Measurements from ENCODE around the gene KCNMA1.

KCNMA1 gene

GRCh38 chr10:77168161-77168560, 469.4 kb downstream of the KCNMA1 start:
- no peaks in the 10 kb centered on the region for H3K27me3 ChIP-seq (replicated peaks; ENCODE audit: control insufficient read depth, insufficient read depth, low read length)
- no peaks in the 10 kb centered on the region for H3K36me3 ChIP-seq (ENCODE audit: control insufficient read depth, insufficient read depth, low read length)
- no peak for TF ChIP-seq CTCF (IDR thresholded peaks at IDR 0.05; ENCODE audit: insufficient read depth, low read length, poor library complexity, severe bottlenecking)
- DNase-seq (ENCODE audit: extremely low read depth, insufficient read length): no peak
- no peak overlapping the region for H3K4me3 ChIP-seq (replicated peaks; ENCODE audit: low read depth, low read length)

DNA sequence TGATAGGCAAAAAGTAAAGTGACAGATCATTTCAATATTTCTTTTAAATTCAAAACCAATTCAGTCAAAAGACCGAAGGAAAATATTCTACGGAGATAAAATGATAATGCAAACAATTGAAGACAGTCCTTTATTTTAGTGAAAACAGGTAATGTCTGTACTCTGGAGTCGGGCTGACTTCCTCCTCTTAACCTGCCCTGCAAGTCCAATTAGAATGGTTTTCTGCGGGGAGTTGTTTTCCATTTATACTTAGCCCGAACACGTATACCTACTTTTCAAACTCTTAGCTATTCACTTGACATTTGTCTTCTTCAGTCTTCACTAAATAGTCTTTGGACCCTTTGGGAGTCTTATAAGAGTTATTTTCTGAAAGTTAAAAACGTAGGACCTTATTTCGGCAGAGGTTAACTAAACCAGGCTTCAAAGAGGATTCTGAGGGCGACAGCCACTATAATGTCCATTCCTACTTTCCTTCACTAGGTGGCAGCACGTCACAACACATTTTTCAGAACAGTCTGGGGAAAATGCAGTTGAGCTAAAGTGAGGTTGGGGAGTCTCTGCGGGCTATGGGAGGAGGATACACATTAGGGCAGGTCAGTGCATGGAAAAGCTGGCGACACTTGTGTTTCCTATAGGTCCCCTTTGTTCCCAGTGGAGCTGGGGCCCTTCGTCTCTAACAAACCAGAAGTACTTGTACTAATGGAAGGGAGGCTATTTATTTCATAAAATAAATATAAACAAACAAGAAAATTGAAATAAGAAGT, 472.0 kb downstream of the KCNMA1 start:
- H3K4me3 ChIP-seq (replicated peaks; ENCODE audit: low read depth, low read length): no peak overlapping the region
- no peaks in the 10 kb centered on the region for H3K36me3 ChIP-seq (ENCODE audit: control insufficient read depth, insufficient read depth, low read length)
- H3K27me3 ChIP-seq (replicated peaks; ENCODE audit: control insufficient read depth, insufficient read depth, low read length): no peaks in the 10 kb centered on the region
- peak; percentile 69 for TF ChIP-seq CTCF (IDR thresholded peaks at IDR 0.05; ENCODE audit: insufficient read depth, low read length, poor library complexity, severe bottlenecking)
- peak; percentile 29 for DNase-seq (ENCODE audit: extremely low read depth, insufficient read length)

DNA sequence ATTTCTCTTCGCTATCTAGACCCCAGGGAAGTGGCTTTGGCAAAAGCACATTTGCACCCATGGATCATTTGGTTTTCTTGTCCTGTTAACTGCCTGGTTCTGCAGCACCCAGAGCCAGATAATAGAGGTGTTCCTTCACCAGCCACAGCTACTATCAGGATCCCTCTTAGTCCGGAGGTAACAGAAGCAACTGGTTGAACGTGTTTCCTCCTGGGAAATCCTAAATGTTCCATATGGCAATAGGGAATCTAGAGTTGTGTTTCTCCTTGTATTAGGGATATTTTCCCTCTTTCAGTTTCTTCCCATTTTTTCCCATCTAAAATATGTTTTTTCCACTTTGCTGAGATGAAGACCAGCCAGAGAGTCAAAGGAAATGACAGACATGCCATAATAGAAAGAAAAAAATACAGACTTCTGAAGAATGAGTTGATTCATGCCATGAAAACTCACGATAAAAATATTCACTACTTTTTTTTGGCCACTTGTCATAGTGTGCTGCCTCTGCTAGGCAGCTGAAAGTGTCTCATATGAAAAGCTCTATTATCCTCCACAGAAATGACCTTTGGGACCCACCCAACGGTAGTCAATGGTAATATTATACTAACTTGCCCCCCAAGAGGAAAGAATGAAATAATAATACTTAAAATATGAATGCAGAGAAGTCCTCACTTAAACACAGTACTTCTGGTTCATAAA, 472.8 kb downstream of the KCNMA1 start:
- TF ChIP-seq CTCF (IDR thresholded peaks at IDR 0.05; ENCODE audit: insufficient read depth, low read length, poor library complexity, severe bottlenecking): no peak
- Histone ChIP-seq H3K36me3 (ENCODE audit: control insufficient read depth, insufficient read depth, low read length) (no peaks in the 10 kb centered on the region), H3K27me3 (replicated peaks; ENCODE audit: control insufficient read depth, insufficient read depth, low read length) (no peaks in the 10 kb centered on the region), H3K4me3 (replicated peaks; ENCODE audit: low read depth, low read length) (no peak overlapping the region)
- no peak for DNase-seq (ENCODE audit: extremely low read depth, insufficient read length)

- no peak for DNase-seq (ENCODE audit: extremely low read depth, insufficient read length)
- no peaks in the 10 kb centered on the region; the same call in 1 of the 2 replicates for H3K27me3 ChIP-seq (replicated peaks; ENCODE audit: control insufficient read depth, insufficient read depth, low read length)
- H3K36me3 ChIP-seq (ENCODE audit: control insufficient read depth, insufficient read depth, low read length): no peaks in the 10 kb centered on the region
- no peak for TF ChIP-seq CTCF (IDR thresholded peaks at IDR 0.05; ENCODE audit: insufficient read depth, low read length, poor library complexity, severe bottlenecking)
- H3K4me3 ChIP-seq (replicated peaks; ENCODE audit: low read depth, low read length): no peak overlapping the region
Measured at GRCh38 chr10:77163670-77164348, 473.8 kb downstream of the KCNMA1 start.

DNA sequence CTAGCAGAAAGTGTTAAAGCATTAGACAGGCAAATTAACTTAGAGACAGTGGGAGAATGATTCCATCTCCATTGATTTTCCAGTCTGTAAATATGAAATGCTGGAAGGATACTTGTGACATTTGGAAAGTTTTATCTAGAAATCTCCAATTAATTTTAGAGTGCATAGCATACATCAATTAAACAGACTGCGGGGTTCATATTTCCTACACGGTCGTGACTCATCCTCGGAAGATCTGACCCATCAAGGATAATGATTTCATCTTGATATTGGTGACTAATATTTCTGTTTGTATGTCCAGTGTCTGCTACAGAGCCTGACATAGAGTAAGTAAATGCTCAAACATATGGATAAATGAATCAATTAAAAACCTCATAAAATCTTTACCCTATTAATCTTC, 474.9 kb downstream of the KCNMA1 start:
- no peaks in the 10 kb centered on the region for H3K36me3 ChIP-seq (ENCODE audit: control insufficient read depth, insufficient read depth, low read length)
- DNase-seq (ENCODE audit: extremely low read depth, insufficient read length): no peak
- H3K4me3 ChIP-seq (replicated peaks; ENCODE audit: low read depth, low read length): no peak overlapping the region
- H3K27me3 ChIP-seq (replicated peaks; ENCODE audit: control insufficient read depth, insufficient read depth, low read length): no peaks in the 10 kb centered on the region; the same call in 1 of the 2 replicates
- no peak for TF ChIP-seq CTCF (IDR thresholded peaks at IDR 0.05; ENCODE audit: insufficient read depth, low read length, poor library complexity, severe bottlenecking)
